GM18873 (cell line): ENCODE measurements around the gene TRIM71.
"Not testable (repeated sequence)": the region's sequence is repeated elsewhere in the genome, so short reads cannot be mapped to it uniquely, and the experiment has no call there.

Experiments used
- ATAC-seq: cut with Tn5 transposase; IDR thresholded peaks from one replicate; pipeline ENCODE4 v1.9.1; 2021; ENCODE audit warnings: mild to moderate bottlenecking, moderate library complexity, moderate number of reproducible peaks; ENCODE audit not compliant: unreplicated experiment, low FRiP score

TRIM71 gene

DNA sequence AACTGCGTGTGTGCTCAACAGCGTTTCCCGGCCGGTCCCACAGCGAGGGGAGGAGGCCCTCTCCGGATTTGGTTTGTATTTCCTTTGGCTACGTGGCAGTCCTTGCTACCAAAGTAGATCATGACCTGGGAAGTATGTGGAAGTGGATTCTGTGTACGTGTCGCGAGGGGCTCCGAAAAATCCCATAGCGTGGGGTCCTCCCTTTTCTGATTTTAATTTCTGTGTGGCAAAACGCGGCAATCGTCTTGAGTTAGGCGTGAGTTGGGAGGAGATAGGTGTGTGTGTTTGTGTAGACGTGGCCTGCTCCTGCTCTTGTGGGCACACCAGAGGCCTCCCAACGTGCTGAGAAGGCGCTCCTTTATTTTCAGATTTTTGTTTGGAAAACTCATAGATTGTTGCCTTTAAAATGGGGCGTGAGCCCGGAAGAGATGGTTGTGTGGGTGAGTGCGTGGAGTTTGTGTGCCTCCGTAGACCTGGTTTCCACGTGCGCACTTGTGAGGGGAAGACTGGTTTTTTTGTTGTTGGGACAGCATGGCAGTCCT is 1.2 kb downstream of the TRIM71 start:
- no peak for ATAC-seq

GRCh38 chr3:32819551-32820348 is 2.0 kb downstream of the TRIM71 start:
- ATAC-seq, result no peak

GRCh38 chr3:32820430-32820829 is 2.6 kb downstream of the TRIM71 start:
- no peak for ATAC-seq

DNA sequence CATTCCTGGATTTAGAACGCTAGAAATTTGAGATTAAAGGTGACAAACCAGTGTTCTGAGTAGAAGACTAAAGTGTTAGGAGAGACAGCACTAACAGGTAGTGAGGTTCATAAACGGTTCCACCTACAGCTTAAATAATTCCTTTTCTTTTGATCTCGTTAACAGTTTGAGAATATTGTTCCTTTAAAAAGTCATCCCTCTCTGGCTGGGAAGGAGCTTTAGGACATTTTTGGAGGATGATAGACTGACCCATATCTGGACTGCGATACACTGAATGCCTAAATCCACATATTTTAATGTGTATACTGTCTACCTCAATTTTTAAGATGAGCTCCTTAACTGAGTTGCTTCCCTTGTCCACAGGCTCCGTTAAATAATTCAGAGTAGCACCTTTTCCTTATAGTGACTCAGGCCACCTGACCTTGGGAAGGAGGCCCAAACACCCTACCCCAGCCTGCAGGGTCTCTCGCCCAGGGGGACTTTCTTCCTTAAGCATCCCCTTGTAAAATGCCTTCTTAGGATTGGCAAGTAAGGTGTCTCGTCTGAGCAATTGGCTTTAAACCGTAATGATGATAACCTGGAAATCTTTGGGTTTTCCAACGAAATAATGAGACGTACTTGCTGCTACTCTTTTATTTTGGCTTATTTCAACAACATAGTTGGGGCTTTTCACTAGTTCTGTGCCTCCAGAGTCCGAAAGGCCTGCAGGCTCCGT is 3.3 kb downstream of the TRIM71 start:
- ATAC-seq, result no peak

GRCh38 chr3:32821686-32822296 is 4.0 kb downstream of the TRIM71 start:
- no peak for ATAC-seq

DNA sequence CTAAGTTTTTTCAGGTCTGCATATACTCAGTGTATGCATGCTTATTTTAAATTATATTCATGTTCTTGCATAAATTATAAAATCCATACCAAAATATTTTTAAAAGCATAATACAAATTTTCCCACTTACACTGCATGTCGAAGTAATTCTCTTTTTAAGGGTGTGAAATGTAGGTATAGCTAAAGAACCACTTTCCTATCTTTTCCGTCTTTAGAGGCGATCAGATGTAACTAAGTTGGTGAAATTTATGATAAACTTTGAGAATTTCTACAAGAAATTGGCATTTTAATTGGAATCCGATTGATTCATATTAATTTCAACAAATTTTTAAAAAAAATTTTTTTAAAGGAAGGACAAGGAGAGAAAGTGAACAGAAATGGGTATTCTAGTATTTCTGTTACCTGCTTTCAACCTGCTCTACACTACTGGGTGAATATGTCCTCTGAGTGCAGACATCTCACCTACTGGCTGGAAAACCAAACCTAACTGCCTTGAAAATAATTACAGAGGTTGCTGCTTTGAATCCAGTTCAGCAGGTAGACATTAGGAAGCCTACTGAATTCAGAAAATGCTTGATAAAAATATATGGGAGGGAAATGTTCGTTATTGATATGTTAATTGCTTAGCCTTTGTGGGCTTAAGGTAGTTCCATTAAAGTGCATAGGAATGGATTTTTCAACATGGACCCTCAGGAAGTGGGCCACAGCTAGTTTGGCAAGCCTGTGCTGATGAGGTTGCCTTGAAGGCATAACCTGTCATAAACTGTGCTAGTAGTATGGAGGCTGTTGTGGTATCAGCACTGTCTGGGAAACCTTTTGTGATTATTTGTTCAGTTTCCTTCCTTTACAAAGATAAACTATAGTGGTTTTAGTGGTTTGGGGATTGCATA is 5.1 kb downstream of the TRIM71 start:
- no peak for ATAC-seq

GRCh38 chr3:32823641-32824184 is 5.9 kb downstream of the TRIM71 start:
- not testable (repeated sequence) for ATAC-seq

GRCh38 chr3:32825601-32826375 is 8.0 kb downstream of the TRIM71 start:
- ATAC-seq, result no peak

- no peak for ATAC-seq
Observed at GRCh38 chr3:32831062-32831461, 13.3 kb downstream of the TRIM71 start.

DNA sequence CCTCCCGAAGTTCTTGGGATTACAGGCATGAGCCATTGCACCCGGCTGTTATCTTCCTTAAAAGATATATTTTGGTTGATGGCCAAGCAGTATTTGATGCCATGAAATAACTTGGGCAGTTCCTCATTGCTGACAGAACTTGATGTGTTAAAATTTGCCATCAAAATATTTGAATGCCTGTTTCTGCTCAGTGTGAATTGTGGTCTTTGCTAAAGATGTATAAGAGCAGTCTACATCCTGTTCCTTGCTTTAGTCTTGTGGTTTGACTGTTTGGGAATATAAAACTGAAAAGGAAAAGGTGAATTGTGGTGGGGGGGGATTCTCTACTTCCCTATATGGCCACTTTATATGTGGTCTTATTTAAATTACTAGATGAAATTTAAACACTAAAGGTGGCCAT is 14.0 kb downstream of the TRIM71 start:
- no peak for ATAC-seq

DNA sequence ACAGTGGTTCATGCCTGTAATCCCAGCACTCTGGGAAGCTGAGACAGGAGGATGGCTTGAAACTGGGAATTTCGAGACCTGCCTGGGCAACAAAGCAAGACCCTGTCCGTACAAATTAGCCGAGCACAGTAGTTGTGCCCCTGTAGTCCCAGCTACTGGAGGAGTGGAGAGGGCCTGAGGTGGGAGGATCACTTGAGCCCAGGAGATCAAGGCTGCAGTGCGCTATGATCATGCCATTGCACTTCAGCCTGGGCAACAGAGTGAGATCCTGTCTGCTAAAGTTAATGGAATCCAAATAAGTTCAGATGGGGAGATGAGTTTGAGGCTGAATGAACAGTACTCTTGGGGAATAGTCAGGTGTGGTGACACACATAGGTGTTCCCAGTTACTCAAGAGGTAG is 14.4 kb downstream of the TRIM71 start:
- ATAC-seq, result no peak

GRCh38 chr3:32835049-32835371 is 17.2 kb downstream of the TRIM71 start:
- no peak for ATAC-seq

DNA sequence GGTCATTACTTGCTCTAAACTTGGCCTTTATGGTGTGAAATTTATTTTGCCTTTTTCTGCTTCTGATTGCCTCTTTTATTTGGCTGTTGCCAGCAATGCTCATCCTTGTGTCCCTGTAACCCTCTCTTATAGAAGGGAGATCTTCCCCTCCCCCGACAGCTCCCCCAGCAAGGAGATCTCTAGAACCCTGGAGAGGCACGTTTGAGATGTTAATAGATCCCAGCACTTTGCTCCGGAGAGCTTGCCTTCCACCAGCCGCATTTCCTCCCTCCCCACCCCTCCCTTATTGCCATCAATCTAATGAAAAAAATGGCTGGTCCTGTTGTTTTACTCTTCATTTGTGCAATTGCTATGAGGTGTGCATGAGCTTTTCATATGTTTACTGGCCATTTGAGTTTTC is 18.2 kb downstream of the TRIM71 start:
- no peak for ATAC-seq

DNA sequence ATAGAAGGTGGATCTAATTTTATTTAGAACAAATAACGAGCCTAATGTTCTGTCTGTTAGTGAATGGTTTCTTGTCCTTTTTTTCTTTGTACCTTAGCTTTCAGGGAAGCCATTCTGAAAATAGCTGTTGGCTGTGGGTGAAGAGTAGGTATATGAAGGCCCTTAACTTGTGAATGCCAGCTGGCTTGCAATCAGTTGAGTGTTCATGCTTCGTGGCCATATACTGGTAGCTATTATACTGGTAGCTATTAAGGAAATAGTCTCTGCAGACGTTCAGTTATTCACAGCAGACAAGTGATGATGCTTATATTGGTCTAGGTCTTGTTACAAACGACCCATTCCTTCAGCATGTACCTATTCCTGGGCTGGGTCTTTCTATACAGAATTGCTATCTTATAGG is 18.8 kb downstream of the TRIM71 start:
- ATAC-seq, result no peak

GRCh38 chr3:32837366-32837765 is 19.6 kb downstream of the TRIM71 start:
- ATAC-seq, result no peak

DNA sequence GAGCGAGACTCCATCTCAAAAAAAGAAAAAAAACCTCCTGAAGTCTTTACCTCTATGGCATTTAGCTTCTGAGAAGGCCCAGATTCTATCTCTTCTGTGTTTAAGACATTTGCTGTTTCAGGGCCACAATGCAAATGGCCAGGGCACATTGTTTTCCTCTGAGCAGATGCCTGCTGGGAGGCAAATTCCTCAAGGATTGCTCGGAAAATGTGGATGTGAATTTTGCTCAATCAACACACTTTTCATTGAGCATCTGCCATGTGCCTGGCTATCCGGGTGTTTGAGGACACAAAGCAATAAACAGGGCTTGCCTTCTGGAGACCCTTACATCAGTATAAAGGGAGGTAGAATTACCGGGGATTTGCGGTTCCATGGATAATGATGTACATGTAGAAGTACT is 20.0 kb downstream of the TRIM71 start:
- ATAC-seq, result no peak

DNA sequence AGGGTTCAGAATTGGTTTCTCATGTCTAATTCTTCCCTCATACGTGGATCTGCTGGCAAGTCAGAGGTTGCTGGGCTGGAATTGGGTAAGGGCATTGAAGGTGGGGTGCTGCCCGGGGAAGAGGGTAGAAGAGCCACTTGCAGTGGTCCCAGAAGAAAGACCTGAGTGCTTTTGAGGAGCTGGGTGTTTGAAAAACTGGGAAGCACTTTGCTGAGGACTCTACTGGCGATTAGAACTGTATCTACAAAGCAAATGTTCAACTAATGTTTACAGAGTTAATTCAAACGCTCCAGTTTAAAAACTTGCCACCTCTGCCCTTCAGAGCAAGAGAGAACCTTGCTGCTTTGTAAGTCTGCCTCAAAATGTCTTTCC is 21.9 kb downstream of the TRIM71 start:
- no peak for ATAC-seq

- no peak for ATAC-seq
Observed at GRCh38 chr3:32840086-32840841, 22.5 kb downstream of the TRIM71 start.

- no peak for ATAC-seq
Observed at GRCh38 chr3:32841341-32841740, 23.5 kb downstream of the TRIM71 start.
